ENCODE results near the gene SENP3.

The SENP3 gene

DNA sequence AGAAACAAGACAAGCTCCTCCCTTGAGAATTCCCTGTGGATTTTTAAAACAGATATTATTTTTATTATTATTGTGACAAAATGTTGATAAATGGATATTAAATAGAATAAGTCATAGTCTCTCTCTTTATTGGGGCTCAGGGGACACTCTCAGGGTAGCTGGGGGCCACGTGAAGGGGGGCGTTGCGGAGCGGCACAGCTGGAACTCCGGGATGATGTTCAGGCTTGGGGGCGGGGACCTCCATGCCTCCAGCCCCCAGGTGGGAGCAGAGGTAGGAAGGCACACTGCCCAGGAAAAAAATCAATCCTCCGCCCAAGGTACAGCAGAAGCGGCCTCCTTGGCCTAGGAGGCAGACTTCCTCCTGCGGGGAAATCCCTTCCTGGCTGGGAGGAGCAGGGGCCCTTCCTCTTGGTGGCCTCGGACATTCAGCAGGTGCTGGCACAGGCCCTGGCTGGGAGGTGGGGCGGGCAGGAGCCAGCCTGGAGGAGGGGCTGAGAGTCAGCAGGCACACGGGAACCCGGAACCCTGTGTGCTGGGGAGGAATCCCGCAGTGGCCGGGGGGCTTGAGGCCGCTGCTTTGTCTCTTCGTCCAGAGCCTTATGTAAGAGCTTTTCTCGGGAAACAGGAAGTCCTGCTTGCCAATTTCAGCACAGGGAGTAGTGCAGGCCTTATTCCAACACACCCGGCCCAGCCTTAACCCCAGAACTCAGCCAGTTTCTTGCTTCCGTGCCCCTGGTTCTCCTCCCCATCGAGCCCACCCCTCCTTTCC lies 3.8 kb upstream of the SENP3 start:
- Histone ChIP-seq H3K27ac (no peak overlapping the region), H3K36me3 (replicated peaks) (no peaks in the 10 kb centered on the region), H3K27me3 (replicated peaks) (no peaks in the 10 kb centered on the region), H3K4me3 (ENCODE audit: low read depth, low read length) (peak overlapping the region; percentile 12)
- TF ChIP-seq, protein P1, sequence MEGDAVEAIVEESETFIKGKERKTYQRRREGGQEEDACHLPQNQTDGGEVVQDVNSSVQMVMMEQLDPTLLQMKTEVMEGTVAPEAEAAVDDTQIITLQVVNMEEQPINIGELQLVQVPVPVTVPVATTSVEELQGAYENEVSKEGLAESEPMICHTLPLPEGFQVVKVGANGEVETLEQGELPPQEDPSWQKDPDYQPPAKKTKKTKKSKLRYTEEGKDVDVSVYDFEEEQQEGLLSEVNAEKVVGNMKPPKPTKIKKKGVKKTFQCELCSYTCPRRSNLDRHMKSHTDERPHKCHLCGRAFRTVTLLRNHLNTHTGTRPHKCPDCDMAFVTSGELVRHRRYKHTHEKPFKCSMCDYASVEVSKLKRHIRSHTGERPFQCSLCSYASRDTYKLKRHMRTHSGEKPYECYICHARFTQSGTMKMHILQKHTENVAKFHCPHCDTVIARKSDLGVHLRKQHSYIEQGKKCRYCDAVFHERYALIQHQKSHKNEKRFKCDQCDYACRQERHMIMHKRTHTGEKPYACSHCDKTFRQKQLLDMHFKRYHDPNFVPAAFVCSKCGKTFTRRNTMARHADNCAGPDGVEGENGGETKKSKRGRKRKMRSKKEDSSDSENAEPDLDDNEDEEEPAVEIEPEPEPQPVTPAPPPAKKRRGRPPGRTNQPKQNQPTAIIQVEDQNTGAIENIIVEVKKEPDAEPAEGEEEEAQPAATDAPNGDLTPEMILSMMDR (IDR thresholded peaks at IDR 0.05; ENCODE audit: low read depth, low read length, missing control alignments) = no peak
- in situ Hi-C loops (cut with HindIII; ENCODE audit: low pct_ligation_motif_present, low sequenced_read_pairs) = no loop called here
- no peak for DNase-seq

GRCh38 chr17:7558544-7559319 lies 3.0 kb upstream of the SENP3 start, which contains the start of gene TNFSF13:
TSS of gene TNFSF13 (plus strand) at chr17:7558750. CDS start at chr17:7559040, 290 bp downstream.
- Histone ChIP-seq H3K27me3 (replicated peaks) (no peaks in the 10 kb centered on the region), H3K27ac (no peak within 1 kb of the TSS), H3K36me3 (replicated peaks) (no peaks in the 10 kb centered on the region), H3K4me3 (ENCODE audit: low read depth, low read length) (peak within 1 kb of the TSS; percentile 12)
- no peak for DNase-seq
- in situ Hi-C loops (cut with HindIII; ENCODE audit: low pct_ligation_motif_present, low sequenced_read_pairs) = no loop called here
- TF ChIP-seq, protein P1 (IDR thresholded peaks at IDR 0.05; ENCODE audit: low read depth, low read length, missing control alignments) = no peak

DNA sequence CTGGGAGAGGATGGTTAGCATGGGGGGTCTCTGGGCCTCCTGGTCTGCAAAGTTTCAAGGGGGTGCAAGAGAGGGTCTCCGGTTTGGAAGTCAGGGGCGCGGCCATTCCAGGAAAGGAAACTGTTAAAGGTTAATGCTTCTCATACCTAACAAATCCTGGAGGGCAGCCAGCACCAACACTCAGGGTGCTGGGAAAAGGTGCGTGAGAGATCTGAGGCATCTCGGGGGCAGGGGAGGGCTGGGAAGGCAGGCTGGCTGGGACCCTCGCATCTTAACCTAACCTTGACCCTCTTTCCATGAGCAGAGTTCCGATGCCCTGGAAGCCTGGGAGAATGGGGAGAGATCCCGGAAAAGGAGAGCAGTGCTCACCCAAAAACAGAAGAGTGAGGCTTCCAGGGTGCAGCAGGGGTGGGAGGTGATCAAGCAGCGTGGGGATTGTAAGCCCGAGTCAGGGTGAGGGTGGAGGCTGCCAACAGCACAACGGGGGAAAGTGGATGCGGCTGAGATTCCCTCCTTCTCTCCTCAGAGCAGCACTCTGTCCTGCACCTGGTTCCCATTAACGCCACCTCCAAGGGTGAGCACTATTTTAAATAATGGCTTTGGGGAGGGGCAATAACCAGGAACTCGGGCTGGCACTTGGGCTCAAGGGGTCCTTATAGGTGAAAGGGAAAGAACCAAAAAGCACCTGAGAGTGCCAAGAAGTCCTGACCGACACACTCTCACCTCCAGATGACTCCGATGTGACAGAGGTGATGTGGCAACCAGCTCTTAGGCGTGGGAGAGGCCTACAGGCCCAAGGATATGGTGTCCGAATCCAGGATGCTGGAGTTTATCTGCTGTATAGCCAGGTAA lies 2.2 kb upstream of the SENP3 start:
- no peak for DNase-seq
- Histone ChIP-seq H3K27me3 (replicated peaks) (no peaks in the 10 kb centered on the region), H3K4me3 (ENCODE audit: low read depth, low read length) (no peak overlapping the region), H3K27ac (no peak overlapping the region), H3K36me3 (replicated peaks) (peaks cover 8% of the 10 kb centered on the region)
- in situ Hi-C loops (cut with HindIII; ENCODE audit: low pct_ligation_motif_present, low sequenced_read_pairs) = no loop called here
- TF ChIP-seq, protein P1 (IDR thresholded peaks at IDR 0.05; ENCODE audit: low read depth, low read length, missing control alignments) = no peak

- Histone ChIP-seq H3K4me3 (ENCODE audit: low read depth, low read length) (peak overlapping the region; percentile 83), H3K36me3 (replicated peaks) (peaks cover 15% of the 10 kb centered on the region), H3K27ac (no peak overlapping the region), H3K27me3 (replicated peaks) (no peaks in the 10 kb centered on the region)
- peak; percentile 49 for DNase-seq
- in situ Hi-C loops (cut with HindIII; ENCODE audit: low pct_ligation_motif_present, low sequenced_read_pairs) = no loop called here
- TF ChIP-seq, protein P1 (IDR thresholded peaks at IDR 0.05; ENCODE audit: low read depth, low read length, missing control alignments) = peak; percentile 90
These were observed 1.3 kb upstream of the SENP3 start for GRCh38 chr17:7560172-7561027.

GRCh38 chr17:7561028-7561575 lies 617 bp upstream of the SENP3 start:
- in situ Hi-C loops (cut with HindIII; ENCODE audit: low pct_ligation_motif_present, low sequenced_read_pairs) = no loop called here
- H3K36me3 ChIP-seq (replicated peaks) = peaks cover 21% of the 10 kb centered on the region
- DNase-seq = peak; percentile 84
- H3K4me3 ChIP-seq (ENCODE audit: low read depth, low read length) = peak overlapping the region; percentile 83
- no peaks in the 10 kb centered on the region for H3K27me3 ChIP-seq (replicated peaks)
- H3K27ac ChIP-seq = peak overlapping the region; percentile 59
- TF ChIP-seq, protein P1 (IDR thresholded peaks at IDR 0.05; ENCODE audit: low read depth, low read length, missing control alignments) = peak; percentile 90

All from brain microvascular endothelial cell (primary cell).